T-helper 1 cell treated with Interleukin-12 subunit alpha and Interleukin-12 subunit beta and Interleukin-4 antibody, amounts not matched to agents 30 ng/mL and 1 ng/mL, for 36 hours (primary cell): Measurements from ENCODE around the gene TCF3. TPM values are rescaled to one million over a fixed set of nuclear protein-coding genes. Genes with fewer than 3 reads are reported as not detected.

Experiments used
- intact Hi-C: fragments of 100-400 bp; cut with micrococcal nuclease; formaldehyde crosslinking; loops from one replicate; pipeline ENCODE4 v1.15.1; 2024
- total RNA-seq: library from RNA; stranded (reverse); gene quantifications from 2 replicates; pipeline ENCODE4 v1.2.3, GENCODE V29; 2022

The TCF3 gene
- total RNA-seq, 1 donor from 2014 or later = 73.7 TPM

GRCh38 chr19:1567848-1568227, 84.6 kb downstream of the TCF3 start:
- intact Hi-C loops = loop anchor here (1.0 kb wide), 2 partner anchors 24 to 244 kb away; partner anchors contain the start of genes ATP8B3 and MBD3

- intact Hi-C loops = no loop called here
These were observed 85.1 kb downstream of the TCF3 start for GRCh38 chr19:1567116-1567847.

- intact Hi-C loops = no loop called here
These were observed 85.9 kb downstream of the TCF3 start for GRCh38 chr19:1566392-1567115.

- intact Hi-C loops = no loop called here
These were observed 89.2 kb downstream of the TCF3 start for GRCh38 chr19:1563251-1563650.

GRCh38 chr19:1561236-1561842, 91.1 kb downstream of the TCF3 start:
- intact Hi-C loops = no loop called here

GRCh38 chr19:1560286-1560882, 92.0 kb downstream of the TCF3 start:
- intact Hi-C loops = no loop called here

Other genes starting within 250 kb of the TCF3 start
- 211 and 223 TPM in 2 replicates for gene DAZAP1, start 245.0 kb downstream of the TCF3 start, total RNA-seq
- 1,137 and 1,164 TPM in 2 replicates for gene RPS15, start 214.2 kb downstream of the TCF3 start, total RNA-seq
- gene APC2, start 202.5 kb downstream of the TCF3 start, total RNA-seq = 0.15 and 0.29 TPM in 2 replicates
- 43.1 and 45.2 TPM in 2 replicates for gene C19orf25, start 173.4 kb downstream of the TCF3 start, total RNA-seq
- gene PCSK4, start 162.3 kb downstream of the TCF3 start, total RNA-seq = 1.0 and 1.5 TPM in 2 replicates
- gene REEP6, start 161.4 kb downstream of the TCF3 start, total RNA-seq = 1.0 and 1.7 TPM in 2 replicates
- 2.5 and 3.2 TPM in 2 replicates for gene ADAMTSL5, start 139.6 kb downstream of the TCF3 start, total RNA-seq
- gene PLK5, start 128.5 kb downstream of the TCF3 start, total RNA-seq = not detected in 2 replicates
- gene MEX3D, start 84.3 kb downstream of the TCF3 start, total RNA-seq = 7.6 and 8.3 TPM in 2 replicates
- gene MBD3, start 59.8 kb downstream of the TCF3 start, total RNA-seq = 90.7 and 93.2 TPM in 2 replicates
- 167 and 185 TPM in 2 replicates for gene UQCR11, start 47.2 kb downstream of the TCF3 start, total RNA-seq
- not detected in 2 replicates for gene ONECUT3, start 100.9 kb upstream of the TCF3 start, total RNA-seq
- gene ATP8B3, start 159.7 kb upstream of the TCF3 start, total RNA-seq = 14.2 and 14.9 TPM in 2 replicates
- 57.9 and 59.7 TPM in 2 replicates for gene REXO1, start 195.9 kb upstream of the TCF3 start, total RNA-seq
- gene KLF16, start 211.0 kb upstream of the TCF3 start, total RNA-seq = 20.4 and 21.5 TPM in 2 replicates
- gene ABHD17A, start 232.9 kb upstream of the TCF3 start, total RNA-seq = 128 and 134 TPM in 2 replicates